ENCODE measurements around the gene CCNDBP1. TPM values are rescaled to one million over a fixed set of nuclear protein-coding genes. Genes with fewer than 3 reads are reported as not detected.
"Not testable (repeated sequence)": the region's sequence is repeated elsewhere in the genome, so short reads cannot be mapped to it uniquely, and the experiment has no call there.

The CCNDBP1 gene
- polyA plus RNA-seq, 12 donors, result 22.0 to 48.3 (median 37.3) TPM; not detected in 1

DNA sequence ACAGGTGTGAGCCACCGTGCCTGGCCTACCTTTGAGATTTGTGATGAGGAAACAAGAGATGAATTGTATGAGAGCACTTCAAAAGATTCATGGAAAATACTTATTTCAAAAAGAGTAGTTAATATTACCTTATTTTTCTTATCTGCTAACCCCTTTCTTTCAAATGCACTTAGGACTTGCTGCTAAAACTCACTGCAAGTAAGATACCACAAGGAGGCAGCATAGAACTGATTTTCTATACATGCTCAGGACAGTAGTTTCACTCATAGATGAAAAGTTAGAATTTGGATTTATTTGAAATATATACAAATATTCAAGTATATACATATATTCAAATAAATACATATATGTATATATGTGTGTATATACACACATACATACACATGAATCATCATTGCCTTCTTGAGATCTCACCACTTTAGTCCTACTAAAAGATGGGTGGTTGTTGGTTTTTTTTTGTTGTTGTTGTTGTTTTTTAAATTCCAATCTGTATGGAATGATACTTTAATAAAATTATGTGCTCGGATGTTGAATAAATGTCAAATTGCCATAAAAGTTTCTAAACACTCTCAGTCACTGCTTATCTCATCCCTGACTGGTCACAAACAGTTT, 2.4 kb downstream of the CCNDBP1 start:
- peak; percentile 24 for DNase-seq

DNA sequence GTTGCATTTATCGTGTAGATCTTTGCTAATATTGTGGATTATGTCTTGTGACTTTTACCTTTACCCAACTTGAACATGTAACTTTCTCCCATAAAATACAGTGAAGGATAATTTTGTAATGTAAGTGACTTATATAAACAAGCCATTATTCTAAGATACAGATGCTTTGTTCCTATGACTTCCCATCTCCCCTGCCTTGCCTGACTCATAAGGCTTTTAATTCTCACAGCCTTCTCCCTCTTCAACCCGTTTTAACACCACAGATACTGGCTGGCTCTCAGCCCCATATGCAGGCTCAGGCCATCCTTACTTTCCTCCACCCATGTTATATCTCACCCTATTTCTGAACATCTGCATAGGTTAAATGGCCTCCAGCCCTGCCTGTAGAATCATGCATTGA, 4.1 kb downstream of the CCNDBP1 start:
- DNase-seq, result no peak

DNA sequence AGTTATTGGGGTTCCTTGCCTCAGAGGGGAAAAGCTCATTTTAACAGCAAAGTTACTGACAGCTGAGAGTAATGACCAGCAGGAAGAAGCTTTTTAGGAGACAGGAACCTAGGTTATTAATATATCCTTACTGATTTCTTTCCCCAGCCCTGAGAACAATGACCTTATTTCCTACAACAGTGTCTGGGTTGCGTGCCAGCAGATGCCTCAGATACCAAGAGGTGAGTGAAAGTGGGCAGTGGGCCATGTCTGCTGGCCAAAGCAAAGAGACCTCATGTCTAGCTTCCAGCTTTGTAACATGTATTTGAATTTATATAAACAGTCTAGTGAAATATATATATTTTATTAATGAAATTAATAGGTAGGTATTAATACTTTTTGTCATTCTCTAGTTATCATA, 5.0 kb downstream of the CCNDBP1 start:
- no peak for DNase-seq

DNA sequence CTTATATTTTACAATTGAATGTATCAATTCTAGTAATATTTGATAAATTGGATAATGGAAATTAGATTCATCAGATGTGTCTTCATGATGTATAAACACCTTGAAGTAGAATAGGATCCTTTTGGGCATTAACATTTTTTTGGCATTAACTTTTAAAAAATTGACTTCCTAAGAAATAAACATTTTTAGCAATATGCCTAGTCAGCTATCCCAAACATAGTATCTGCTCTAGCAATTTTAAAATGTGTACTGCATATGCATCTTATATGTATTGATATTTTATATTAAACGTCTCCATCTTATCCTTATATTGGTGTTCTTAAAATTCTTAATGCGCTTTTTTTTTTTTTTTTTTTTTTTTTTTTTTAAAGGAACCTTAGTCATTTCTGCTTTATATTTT, 8.5 kb downstream of the CCNDBP1 start:
- no peak for DNase-seq

DNA sequence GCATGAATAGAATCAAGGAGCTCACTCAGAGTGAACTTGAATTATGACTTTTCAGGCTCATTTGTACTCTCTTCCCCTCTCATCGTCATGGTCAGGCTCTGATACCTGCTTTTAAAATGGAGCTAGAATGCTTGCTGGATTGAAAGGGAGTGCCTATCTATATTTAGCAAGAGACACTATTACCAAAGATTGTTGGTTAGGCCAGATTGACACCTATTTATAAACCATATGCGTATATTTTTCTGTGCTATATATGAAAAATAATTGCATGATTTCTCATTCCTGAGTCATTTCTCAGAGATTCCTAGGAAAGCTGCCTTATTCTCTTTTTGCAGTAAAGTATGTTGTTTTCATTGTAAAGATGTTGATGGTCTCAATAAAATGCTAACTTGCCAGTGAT, 9.6 kb downstream of the CCNDBP1 start:
- no peak for DNase-seq

DNA sequence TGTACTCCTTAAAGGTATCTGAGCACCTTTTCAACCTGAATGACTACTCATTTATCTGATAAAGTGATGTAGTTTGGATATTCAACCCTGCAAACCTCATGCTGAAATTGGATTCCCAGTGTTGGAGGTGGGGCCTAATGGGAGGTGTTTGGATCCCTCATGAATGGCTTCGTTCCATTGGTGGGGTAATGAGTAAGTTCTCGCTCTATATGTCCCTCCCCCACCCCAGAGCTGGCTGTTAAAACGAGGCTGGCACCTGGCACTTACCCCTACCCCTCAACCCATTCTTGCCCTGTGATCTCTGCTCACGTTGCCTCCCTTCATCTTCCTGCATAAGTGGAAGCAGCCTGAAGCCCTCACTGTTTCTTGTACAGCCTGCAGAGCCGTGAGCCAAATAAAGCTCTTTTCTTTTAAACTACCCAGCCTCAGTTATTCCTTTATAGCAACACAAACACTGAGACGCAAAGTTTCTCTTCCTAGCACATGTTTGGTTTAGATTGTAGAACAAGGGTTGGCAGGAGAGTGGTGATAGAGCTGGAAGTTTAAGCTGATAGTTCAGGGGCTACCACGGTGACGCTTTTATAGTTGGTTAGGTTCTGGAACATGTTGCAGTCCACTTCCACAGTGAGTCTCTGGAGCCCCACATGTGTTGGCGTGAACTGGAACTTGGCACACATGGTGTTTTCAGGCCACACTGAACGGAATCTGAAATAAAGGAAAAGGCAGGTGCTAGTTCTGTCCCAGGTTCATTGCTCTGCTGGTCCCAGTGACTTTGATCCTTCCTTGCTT, 11.8 kb downstream of the CCNDBP1 start:
- DNase-seq, result no peak

DNA sequence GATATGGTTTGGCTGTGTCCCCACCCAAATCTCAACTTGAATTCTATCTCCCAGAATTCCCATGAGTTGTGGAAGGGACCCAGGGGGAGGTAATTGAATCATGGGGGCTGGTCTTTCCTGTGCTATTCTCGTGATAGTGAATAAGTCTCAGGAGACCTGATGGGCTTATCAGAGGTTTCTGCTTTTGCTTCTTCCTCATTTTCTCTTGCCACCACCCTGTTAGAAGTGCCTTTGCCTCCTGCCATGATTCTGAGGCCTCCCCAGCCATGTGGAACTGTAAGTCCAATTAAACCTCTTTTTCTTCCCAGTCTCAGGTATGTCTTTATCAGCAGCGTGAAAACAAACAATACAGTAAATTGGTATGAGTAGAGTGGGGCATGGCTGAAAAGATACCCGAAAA, 12.6 kb downstream of the CCNDBP1 start:
- not testable (repeated sequence) for DNase-seq

DNA sequence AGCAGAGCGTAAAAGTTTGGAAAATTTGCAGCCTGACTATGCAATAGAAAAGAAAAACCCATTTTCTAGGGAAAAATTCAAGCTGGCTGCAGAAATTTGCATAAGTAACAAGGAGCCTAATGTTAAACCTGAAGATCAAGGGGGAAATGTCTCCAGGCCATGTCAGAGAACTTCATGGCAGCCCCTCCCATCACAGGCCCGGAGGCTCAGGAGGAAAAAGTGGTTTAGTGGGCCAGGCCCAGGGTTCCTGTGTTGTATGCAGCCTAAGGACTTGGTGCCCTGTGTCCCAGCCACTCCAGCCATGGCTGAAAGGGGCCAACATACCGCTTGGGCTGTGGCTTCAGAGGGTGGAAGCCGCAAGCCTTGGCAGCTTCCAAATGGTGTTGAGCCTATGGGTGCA, 13.4 kb downstream of the CCNDBP1 start:
- DNase-seq, result not testable (repeated sequence)

DNA sequence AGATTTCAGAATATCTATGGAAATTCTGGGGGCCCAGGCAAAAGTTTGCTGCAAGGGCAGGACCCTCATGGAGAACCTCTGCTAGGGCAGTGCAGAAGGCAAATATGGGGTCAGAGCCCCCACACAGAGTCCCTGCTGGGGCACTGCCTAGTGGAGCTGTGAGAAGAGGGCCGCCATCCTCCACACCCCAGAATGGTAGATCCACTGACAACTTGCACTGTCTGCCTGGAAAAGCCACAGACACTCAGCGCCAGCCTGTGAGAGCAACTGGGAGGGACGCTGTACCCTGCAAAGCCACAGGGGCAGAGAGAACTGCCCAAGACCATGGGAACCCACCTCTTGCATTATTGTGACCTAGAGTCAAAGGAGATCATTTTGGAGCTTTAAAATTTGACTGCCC, 13.8 kb downstream of the CCNDBP1 start:
- DNase-seq, result no peak

DNA sequence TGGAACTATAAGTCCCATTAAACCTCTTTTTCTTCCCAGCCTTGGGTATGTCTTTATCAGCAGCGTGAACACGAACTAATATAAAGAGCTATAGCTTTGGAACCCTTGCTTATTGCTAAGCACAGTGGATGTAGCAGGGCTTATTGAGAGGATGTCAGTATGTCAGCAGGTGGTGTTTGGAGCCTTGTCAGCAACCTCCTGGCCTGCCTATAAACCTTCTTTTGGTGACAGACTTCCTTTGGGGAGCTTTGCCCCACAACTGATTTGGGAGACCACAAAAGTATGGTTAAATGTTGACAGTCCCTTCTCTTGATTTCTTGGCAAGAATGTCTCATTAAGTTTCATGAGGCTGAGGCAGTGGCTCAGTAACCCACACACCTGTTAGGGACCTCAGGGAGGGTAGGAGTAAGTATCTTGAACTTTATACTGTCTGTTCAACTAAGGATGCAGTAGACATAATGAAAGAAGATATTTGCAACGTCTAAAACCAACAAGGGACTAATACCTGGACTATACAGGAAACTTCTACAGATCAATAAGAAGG, 14.8 kb downstream of the CCNDBP1 start:
- no peak for DNase-seq

DNA sequence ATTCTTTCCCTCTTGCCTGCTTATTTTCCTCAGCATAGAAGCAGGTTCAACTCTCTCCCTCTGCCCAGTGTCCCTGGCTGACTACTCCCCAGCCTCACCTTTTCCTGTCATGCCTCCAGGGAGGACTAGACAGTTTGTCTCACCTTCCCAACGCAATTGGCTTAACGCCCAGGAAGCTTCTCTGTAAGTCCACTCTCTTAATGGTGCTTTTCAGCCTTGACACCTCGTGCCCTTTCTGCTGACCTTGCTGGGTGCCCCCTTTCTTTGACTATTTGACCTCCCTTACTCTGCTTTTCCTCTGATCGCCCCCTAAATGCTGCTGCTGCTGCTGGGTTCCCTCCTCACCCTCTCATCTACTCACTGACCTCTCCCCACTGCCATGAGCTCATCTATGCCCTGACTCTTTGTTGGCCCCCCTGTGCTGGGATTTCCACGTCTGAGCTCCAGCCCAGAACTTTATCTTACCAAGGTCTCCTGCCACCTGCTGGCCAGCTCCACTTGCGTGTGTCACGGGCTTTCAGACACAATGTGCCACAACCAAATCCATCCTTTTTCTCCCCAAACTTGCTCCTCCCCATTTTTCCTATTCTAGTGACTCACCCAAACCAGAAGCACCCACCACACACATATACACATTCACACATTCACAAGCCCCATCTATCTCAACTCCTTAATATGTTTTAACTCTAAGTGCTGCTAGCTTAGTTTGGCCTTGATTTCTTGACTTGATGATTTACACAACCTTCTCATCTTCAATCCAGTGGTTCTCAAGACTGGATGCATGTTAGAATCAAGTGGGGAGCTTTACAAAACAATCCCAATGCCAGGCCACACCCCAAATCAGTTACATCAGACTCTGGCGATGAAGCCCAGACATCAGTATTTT, 19.1 kb downstream of the CCNDBP1 start:
- DNase-seq, result peak; percentile 13

DNA sequence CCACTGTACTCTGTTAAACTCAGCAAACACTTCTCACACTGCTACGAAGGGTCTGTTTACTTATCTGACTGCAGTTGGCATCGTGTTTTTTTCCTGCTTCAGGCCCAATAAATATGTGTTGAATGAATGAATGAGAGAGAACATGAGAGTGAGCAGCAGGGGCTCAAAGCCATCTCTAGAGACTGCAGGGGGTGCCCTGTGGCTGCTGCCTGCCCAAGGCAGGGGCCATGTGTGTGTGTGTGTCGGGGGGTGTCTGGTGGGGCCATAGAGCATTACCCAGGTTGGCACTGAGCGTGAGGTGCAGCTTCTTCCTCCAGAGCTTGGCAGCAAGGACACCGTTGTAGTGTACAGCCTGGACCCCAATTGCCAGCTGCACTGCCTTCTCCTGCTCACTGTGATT, 20.9 kb downstream of the CCNDBP1 start:
- no peak for DNase-seq

DNA sequence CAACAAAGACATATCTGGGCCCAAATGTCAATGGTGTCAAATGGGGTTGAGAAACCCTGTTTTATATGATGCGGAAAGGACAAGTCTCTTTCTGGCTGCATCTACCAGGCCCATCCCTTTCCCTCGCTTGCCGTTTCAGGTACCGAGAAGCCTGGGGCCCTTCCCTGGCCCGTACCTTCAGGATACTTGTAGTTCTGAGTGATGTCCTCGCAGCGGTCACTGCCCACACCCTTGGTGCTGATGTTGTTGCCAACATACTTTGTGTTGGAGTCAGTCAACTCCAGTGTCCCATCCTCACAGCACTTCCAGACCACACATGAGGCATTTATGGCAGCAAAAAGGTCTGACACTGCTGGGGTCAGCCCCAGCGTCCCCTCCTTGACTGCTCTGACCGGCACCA, 21.8 kb downstream of the CCNDBP1 start:
- DNase-seq, result no peak

DNA sequence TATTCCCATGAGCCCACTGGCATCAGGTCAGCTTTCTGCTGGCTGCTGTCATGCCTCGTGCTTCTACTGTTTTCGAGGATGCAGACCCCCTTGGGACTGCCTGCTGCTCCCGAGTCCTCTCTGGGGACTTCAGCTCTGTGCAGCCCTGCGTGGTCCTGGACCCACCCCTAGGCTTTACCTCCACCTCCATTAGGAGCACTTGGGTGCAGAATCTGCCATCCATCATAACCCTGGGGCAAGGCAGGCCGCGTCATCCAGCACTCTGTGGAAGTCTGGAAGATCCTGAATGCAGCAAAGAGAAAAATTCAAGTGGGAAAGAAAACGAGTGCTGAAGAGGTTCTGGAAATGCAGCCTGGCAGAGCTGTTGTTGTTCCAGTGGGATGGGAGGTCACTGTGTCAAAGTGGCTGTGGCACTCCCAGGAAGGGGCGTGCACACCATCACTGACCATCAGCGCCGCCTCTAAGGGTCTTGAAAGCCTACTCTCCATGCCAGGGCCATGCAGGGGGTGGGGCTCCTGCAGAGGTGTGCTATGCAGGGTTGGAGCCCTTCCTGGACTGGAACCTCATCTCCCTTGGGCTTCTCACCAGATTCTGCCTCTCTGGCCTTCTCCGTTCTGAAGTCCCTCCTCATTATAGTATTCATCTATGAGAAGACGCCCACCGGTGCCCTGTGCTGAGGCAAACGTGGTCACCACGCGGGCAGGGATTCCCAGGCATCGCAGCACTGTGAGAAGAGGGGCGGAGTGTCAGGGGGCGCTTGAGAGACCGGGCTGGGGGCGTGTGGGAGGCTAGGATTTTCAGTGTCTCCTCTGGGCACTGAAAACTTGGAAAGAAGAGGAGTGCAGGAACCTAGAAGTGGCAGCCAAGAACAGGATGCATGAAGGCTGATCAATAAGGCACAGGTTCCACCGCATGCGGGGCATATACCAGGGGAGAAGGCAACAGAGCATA, 23.1 kb downstream of the CCNDBP1 start:
- no peak for DNase-seq

DNA sequence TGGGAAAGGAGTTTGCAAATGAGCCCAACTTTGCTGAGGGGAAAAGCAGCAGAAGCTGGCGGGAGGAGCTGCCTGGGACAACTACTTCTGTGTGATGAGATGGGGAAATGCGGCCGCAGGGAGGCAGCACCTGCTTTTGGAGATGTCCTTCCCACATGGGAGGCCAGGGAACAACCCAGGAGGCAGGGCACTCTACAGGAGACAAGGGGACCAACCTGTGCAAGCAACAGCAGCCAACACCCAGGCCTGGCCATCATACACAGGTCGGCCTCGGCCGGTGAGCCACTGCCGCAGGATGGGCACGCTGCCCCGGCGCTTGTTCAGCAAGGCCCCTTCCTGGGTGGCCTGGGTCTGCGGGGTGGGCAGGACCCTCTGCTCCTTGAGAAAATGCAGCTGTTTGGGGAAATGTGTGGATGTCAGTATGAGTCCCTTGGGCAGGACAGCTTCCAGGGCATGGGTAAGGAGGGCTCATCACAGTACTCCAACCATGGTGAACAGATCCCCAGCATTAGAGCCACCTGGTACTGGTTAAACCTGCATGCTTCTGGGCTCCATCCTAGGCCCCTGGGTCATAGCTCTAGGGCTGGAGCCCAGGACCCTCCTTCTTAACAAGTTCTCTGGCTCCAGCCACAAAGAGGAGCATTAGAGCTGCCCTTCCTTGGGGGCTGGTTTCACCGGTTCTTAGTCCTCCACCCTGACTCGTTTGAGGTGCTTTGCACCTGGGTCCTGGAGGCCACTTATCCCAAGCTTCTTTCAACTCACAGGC, 24.0 kb downstream of the CCNDBP1 start:
- DNase-seq, result no peak

DNA sequence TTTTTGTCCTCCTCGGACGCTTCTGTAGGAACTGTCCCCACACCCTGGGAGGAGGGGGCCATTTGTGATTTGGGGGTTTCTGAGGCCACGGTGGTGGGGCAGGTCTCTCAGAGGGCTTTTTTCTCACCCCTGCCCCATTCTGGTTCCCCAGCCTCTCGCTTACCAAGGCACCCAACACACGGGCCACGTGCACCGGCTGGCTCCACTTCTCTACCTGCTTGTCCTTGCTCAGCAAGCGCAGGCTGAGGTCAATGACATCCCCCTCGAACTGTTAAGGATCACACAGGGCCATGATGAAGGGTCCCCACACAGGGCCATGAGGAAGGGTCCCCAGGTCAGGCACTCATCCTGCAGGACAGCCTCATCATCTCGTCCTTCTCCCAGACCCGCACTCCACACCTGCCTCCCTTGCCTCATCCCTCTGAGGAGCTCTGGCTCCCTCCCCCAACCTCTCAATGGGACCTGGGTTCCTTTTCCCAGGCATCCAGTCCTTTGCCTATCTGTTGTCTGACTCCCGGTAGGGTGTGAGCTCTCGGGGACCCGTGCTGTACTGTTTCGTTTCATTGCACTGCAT, 25.1 kb downstream of the CCNDBP1 start:
- no peak for DNase-seq

DNA sequence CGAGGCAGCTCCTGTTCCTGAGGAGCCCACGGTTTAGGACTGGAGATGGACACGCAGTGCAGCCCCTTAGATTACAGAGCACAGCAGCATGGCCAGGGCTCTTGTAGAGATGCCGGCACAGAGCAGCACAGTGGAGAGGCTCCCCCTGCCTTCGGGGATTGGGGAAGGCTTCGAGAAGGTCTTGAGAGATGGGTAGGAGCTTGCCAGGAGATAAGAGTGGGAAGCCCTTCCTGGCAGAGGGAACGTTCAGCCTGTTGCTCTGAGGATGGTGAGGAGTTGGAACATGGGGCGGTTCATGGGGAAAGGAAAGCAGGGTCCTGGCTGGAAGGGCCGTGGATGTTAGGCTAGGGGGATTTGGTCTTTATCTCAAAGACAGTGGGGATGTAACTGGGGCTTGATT, 25.6 kb downstream of the CCNDBP1 start:
- DNase-seq, result no peak

DNA sequence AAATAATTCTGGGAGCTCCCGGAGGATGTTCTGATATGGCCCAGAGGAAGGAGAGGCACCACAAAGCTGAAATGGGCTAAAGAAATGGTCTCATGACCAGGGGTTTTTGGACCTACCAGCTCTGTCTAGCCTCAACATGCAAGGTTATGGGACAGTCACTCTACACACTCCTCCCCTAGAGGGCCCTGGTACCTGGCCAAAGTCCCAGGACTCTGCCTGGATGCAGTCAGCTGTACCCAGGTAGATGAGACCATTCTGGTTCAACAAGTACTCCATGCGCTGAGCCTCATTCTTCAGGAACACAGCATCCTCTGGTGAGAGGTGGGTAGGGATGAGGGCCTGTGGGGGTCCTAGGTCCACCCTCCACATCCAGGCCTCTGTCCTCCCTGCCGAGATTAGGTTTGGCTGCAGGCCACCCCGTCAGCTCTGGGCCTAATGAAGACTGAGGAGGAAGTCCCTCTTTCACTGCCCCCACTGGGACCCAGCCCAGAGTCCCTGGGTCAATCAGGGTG, 26.1 kb downstream of the CCNDBP1 start:
- DNase-seq, result no peak

DNA sequence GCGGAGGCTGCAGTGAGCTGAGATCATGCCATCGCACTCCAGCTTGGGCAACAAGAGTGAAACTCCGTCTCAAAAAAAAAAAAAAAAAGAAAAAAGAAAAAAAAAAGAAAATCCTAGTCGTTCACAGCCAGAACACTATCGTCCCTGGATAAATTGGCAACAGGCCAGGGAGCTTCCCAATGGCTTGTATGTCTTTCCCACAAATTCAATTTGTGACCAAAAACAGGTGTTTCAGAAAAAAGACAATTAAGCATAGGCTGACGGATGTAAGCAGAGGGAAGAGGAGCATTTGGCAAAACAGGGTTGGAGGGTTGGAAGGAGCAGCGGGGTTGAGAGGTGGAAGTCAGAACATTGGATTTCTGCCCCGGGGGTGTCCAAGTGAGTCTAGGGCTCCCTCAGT, 27.1 kb downstream of the CCNDBP1 start:
- DNase-seq, result no peak

DNA sequence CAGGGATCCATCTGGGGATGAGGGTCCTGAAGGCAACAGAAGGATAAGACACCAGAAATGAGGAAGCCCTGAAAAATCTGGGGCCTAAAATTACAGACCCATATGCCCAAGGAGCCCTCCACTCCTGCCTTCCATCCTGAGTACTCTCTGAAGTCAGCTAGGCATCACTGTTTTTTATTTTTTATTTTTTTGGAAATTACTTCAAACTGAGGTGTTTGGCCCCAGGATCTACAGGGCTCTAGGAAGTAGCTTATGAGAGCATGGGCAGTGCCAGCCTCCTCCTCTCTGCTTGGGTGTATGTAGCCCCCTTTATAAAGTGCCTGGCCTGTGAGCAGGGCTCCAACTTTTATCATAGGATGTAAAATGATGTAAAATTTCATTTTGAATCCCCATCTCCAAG, 27.7 kb downstream of the CCNDBP1 start:
- DNase-seq, result no peak

Measured in muscle of arm (tissue), 12 donors.